ENCODE data around the gene POLR2I.

- no peak for TF ChIP-seq CTCF (conservative IDR thresholded peaks at IDR 0.05)
- TF ChIP-seq ZFX (IDR thresholded peaks at IDR 0.05) = no peak
Measured at GRCh38 chr19:36125557-36125956, 10.9 kb upstream of the POLR2I start.
